SKM-1 treated with dmso at 0.1 percent for 144 hours (cell line): ENCODE measurements around the gene AXIN2.

Experiments used
- DNase-seq: peaks from one replicate; lab custom pipeline; 2025; ENCODE audit not compliant: unreplicated experiment; lab: John Stamatoyannopoulos, UW

The AXIN2 gene

GRCh38 chr17:65556014-65556909, 5.2 kb downstream of the AXIN2 start:
- peak; percentile 32 for DNase-seq

GRCh38 chr17:65554553-65555223, 6.8 kb downstream of the AXIN2 start:
- DNase-seq, result no peak

GRCh38 chr17:65553646-65554552, 7.5 kb downstream of the AXIN2 start:
- DNase-seq, result no peak

- DNase-seq, result no peak
Measured at GRCh38 chr17:65553009-65553645, 8.3 kb downstream of the AXIN2 start.

DNA sequence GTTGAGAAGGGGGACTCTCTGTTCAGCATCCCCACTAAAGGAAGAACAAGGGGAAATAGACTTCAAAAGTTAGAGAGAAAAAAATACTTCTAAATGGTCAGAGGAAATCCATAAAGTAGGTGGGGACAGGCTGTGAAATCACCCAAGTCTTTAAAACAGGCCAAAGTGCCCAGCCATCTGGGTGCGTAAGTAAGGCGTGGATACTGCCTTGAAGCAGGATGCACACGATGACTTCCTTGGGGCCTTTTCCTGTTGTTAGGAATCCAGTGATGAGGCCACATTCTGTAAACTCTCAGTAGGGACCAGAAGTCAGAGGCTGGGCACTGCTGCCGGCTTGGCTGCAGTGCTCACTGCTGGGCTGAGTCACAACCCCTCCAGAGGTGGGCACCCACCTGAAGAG, 9.2 kb downstream of the AXIN2 start:
- no peak for DNase-seq

GRCh38 chr17:65551267-65552040, 10.0 kb downstream of the AXIN2 start:
- no peak for DNase-seq

GRCh38 chr17:65550758-65551157, 10.7 kb downstream of the AXIN2 start:
- DNase-seq, result no peak

DNA sequence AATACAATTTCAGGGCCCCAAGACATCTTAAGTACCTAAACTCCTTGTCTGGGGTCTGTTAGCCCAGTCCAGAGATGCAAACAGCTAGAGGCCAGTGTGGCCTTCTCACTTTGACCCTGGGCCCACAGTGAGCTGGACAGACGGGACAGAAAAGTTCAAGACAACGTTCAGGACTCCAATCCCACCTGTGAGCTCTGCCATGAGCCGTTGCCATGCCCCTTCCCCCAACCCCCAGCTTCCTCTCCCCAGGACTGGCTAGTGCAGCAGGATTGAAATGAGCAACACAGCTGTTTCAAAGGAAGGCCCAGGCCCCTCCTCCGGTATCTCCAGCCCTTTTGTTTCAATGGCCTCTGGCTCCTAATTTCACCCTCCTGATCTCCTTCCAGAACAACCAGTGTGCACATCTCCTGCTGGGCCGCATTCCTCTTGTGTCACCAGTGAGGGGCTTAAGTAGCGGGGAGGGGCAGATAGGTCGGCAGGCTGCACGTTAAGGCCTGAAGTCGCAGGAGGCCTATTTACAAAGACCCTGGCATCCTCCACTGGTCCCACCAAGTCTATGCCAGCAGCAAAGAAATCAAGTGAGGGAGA, 11.3 kb downstream of the AXIN2 start:
- DNase-seq, result no peak

GRCh38 chr17:65548269-65548969, 13.0 kb downstream of the AXIN2 start:
- no peak for DNase-seq

- no peak for DNase-seq
Measured at GRCh38 chr17:65547253-65547670, 14.2 kb downstream of the AXIN2 start.

- no peak for DNase-seq
Measured at GRCh38 chr17:65546579-65546978, 14.9 kb downstream of the AXIN2 start.

- DNase-seq, result no peak
Measured at GRCh38 chr17:65545705-65546523, 15.5 kb downstream of the AXIN2 start.

GRCh38 chr17:65544672-65545071, 16.8 kb downstream of the AXIN2 start:
- no peak for DNase-seq

DNA sequence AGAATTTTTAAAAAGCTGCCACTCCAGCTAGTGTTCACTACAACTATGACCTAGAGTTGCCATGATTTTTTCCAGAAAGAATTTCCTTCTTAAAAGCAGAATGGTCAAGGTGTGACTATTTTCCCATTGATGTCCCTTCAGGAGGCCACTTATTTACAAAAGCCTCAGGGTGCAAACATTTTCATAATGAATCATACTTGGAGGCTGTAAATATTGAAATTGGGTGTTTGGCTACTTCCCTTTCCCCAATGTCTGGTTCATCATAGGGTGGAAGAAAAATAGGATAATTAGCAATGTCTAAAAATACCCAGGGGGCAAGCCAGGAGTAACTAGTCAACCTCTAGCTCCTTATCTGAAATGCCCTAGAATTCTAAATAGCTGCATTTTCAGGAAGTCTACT, 18.8 kb downstream of the AXIN2 start:
- no peak for DNase-seq

DNA sequence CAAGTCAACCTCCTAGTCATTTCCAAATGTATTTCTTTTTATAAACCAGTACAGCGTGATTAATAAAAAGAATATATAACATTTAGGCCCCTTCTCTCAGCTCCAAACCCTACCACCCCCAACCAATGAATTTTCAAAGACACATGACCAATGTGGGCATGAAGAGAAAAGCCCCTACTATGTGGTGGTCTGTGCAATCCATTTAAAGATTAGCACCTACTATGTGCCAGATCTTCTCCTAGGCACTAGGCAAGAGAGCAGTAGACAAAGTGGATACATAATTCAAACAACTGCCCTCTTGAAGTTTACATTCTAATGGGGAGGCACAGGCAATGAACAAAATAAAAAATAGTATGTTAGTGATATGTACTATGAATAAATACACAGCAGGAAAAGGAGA, 19.4 kb downstream of the AXIN2 start:
- DNase-seq, result no peak

GRCh38 chr17:65541453-65541852, 20.0 kb downstream of the AXIN2 start:
- no peak for DNase-seq

DNA sequence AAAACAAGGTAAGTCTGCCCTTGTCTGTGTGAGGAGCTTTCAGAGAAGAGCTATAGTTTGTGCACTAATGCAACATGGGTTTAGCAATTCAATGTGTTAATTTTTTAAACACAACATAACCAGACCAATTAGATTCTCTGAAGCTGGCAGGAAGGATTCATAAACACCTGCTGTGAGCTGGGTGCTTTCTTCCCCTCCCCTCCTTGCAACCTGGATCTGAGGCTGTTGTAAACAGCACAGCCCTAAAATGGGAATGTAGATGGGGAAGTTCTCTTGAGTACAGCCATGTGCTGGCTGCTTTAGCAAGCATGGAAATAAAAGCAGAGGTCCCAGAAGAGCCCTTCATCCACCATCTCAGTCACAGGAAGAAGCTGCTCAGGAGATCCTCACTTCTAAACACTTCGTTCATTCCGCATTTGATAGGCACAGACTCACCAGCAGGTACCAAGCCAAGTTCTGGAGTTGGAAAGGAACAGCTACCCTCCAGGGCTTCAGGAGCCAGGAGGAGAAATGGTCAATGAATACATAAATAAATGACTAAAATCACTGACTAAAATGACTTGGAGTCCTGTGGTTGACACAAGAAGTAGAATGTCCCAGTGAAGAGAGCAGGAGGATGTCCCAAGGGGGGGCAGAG, 21.7 kb downstream of the AXIN2 start:
- DNase-seq, result no peak
